ENCODE measurements around the gene LAMC1.

GRCh38 chr1:183002797-183003196 lies 20.4 kb upstream of the LAMC1 start:
- TF ChIP-seq CTCF (IDR thresholded peaks at IDR 0.05) (no peak), POLR2A (IDR thresholded peaks at IDR 0.05) (no peak)
